Thyroid gland (tissue), 4 donors: ENCODE measurements around the gene LRRC8E.

Experiments used
- POLR2A ChIP-seq, 2 donors: fragments of 450-650 bp; IDR thresholded peaks; one replicate each; pipeline ENCODE4 v1.6.1; 2017; ENCODE audit warnings: antibody characterized with exemption in 2 of 2, mild to moderate bottlenecking in 2 of 2, moderate library complexity in 1 of 2
- TF ChIP-seq, protein P1 (sequence below), 6 experiments: fragments of 200-600 bp in 3 of 6; fragments of 450-650 bp in 3 of 6; sonication (generic) in 3 of 6; IDR thresholded peaks; one replicate each; pipeline ENCODE4 v1.5.1; 2016 to 2019; ENCODE audit warnings: antibody characterized with exemption in 6 of 6, mild to moderate bottlenecking in 2 of 6, inconsistent platforms in 1 of 6, moderate library complexity in 1 of 6

DNA sequence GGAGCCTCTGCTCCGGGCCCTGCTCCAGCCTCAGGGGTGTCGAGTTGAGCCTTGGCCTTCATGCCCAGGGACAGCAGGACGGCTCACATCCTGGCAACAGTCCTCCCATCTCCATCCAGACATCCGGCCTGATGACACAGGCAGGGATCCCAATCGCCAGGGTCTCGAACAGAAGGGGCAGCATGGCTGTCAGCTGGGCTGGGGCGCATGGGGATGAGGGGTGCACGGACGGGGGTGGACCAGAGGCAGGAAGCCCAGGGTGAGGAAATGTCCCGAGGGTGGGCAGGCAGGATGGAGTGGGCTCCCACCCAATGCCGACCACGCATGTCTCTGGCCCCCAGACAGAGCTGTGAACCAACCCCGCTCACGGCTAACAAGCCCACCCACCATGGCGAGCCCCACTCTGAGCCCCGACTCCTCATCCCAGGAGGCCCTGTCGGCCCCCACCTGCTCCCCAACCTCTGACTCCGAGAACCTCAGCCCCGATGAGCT lies 42.1 kb upstream of the LRRC8E start:
- no peak for TF ChIP-seq POLR2A (IDR thresholded peaks at IDR 0.05)
- TF ChIP-seq, protein P1, sequence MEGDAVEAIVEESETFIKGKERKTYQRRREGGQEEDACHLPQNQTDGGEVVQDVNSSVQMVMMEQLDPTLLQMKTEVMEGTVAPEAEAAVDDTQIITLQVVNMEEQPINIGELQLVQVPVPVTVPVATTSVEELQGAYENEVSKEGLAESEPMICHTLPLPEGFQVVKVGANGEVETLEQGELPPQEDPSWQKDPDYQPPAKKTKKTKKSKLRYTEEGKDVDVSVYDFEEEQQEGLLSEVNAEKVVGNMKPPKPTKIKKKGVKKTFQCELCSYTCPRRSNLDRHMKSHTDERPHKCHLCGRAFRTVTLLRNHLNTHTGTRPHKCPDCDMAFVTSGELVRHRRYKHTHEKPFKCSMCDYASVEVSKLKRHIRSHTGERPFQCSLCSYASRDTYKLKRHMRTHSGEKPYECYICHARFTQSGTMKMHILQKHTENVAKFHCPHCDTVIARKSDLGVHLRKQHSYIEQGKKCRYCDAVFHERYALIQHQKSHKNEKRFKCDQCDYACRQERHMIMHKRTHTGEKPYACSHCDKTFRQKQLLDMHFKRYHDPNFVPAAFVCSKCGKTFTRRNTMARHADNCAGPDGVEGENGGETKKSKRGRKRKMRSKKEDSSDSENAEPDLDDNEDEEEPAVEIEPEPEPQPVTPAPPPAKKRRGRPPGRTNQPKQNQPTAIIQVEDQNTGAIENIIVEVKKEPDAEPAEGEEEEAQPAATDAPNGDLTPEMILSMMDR (IDR thresholded peaks at IDR 0.05) = no peak
